ENCODE results near the gene CAMKMT.

DNA sequence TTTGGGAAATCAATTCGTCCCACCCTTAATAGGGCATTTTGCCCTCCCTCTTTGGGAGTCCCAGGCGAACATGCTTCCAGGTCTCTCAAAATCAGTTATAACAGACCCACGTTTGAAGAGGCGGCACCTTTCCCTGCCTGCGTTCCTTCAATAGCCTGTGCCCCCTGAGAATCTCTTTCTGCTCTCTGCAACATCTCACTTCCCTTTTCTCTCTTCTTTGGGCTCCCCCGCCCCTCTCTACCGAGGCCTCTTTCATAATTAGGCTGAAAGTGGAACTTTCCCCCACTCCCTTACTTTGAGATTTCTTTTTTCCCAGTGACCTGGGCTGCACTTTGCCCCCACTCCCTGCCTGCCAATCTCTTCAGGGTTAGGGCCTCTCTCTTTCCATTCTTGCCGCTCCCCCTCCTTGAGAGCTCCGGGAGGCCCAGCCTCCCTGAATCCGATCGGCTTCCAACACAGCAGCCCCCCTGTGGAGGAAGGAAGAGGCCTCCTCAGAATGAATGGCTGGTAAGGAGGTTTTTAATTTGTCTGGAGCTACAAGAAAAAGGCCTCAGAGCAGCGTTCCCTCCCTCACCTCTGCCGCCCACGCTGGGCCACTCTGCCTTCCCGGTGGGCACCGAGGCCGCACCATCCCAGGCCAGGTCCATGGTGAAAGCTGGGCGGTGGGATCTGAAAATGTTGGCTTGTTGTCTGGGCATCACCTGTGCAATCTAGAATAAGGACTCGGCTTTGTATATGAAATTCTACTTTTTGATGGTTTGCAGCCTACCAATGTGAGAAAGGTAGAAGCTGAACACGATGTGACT lies 417.1 kb downstream of the CAMKMT start:
- TF ChIP-seq YY1 (IDR thresholded peaks at IDR 0.05; ENCODE audit: low read depth) (no peak), EGR1 (IDR thresholded peaks at IDR 0.05) (no peak), CEBPB (IDR thresholded peaks at IDR 0.05) (no peak), CREB1 (IDR thresholded peaks at IDR 0.05; ENCODE audit: low read depth) (no peak), TCF12 (IDR thresholded peaks at IDR 0.05; ENCODE audit: low read depth) (no peak)
- TF ChIP-seq, protein P1, sequence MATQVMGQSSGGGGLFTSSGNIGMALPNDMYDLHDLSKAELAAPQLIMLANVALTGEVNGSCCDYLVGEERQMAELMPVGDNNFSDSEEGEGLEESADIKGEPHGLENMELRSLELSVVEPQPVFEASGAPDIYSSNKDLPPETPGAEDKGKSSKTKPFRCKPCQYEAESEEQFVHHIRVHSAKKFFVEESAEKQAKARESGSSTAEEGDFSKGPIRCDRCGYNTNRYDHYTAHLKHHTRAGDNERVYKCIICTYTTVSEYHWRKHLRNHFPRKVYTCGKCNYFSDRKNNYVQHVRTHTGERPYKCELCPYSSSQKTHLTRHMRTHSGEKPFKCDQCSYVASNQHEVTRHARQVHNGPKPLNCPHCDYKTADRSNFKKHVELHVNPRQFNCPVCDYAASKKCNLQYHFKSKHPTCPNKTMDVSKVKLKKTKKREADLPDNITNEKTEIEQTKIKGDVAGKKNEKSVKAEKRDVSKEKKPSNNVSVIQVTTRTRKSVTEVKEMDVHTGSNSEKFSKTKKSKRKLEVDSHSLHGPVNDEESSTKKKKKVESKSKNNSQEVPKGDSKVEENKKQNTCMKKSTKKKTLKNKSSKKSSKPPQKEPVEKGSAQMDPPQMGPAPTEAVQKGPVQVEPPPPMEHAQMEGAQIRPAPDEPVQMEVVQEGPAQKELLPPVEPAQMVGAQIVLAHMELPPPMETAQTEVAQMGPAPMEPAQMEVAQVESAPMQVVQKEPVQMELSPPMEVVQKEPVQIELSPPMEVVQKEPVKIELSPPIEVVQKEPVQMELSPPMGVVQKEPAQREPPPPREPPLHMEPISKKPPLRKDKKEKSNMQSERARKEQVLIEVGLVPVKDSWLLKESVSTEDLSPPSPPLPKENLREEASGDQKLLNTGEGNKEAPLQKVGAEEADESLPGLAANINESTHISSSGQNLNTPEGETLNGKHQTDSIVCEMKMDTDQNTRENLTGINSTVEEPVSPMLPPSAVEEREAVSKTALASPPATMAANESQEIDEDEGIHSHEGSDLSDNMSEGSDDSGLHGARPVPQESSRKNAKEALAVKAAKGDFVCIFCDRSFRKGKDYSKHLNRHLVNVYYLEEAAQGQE (IDR thresholded peaks at IDR 0.05; ENCODE audit: low read depth) = no peak
